ENCODE measurements around the gene BMP8B. TPM values are rescaled to one million over a fixed set of nuclear protein-coding genes. Genes with fewer than 3 reads are reported as not detected.
"Not testable (repeated sequence)": the region's sequence is repeated elsewhere in the genome, so short reads cannot be mapped to it uniquely, and the experiment has no call there.

BMP8B gene
- total RNA-seq, 3 donors from 2014 or later = 11.0 to 19.9 (median 18.7) TPM

GRCh38 chr1:39795651-39796050 lies 7.0 kb upstream of the BMP8B start:
- peaks cover 11% of the 10 kb centered on the region for H3K4me1 ChIP-seq (ENCODE audit: low read depth)
- TF ChIP-seq CTCF (IDR thresholded peaks at IDR 0.05) = no peak
- ATAC-seq (no peak), DNase-seq (no peak)
- no peaks in the 10 kb centered on the region for H3K36me3 ChIP-seq (ENCODE audit: low read depth)
- H3K9me3 ChIP-seq = no peaks in the 10 kb centered on the region
- intact Hi-C loops (cut with DNase I, micrococcal nuclease) = no loop called here
- H3K4me3 ChIP-seq = no peak overlapping the region

- DNase-seq = no peak
- intact Hi-C loops (cut with DNase I, micrococcal nuclease) = no loop called here
- no peak for ATAC-seq
- Histone ChIP-seq H3K9me3 (no peaks in the 10 kb centered on the region), H3K4me1 (ENCODE audit: low read depth) (no peaks in the 10 kb centered on the region), H3K36me3 (ENCODE audit: low read depth) (no peaks in the 10 kb centered on the region), H3K4me3 (no peak overlapping the region)
- TF ChIP-seq CTCF (IDR thresholded peaks at IDR 0.05) = no peak
Observed at GRCh38 chr1:39791838-39792237, 3.2 kb upstream of the BMP8B start.

GRCh38 chr1:39789571-39790110 lies 976 bp upstream of the BMP8B start:
- ATAC-seq = no peak
- intact Hi-C loops (cut with DNase I, micrococcal nuclease) = no loop called here
- Histone ChIP-seq H3K9me3 (no peaks in the 10 kb centered on the region), H3K4me3 (no peak overlapping the region), H3K4me1 (ENCODE audit: low read depth) (no peaks in the 10 kb centered on the region), H3K36me3 (ENCODE audit: low read depth) (no peaks in the 10 kb centered on the region)
- TF ChIP-seq CTCF (IDR thresholded peaks at IDR 0.05) = no peak
- no peak for DNase-seq

- peak overlapping the region; percentile 32 for H3K4me3 ChIP-seq
- no peaks in the 10 kb centered on the region for H3K4me1 ChIP-seq (ENCODE audit: low read depth)
- H3K9me3 ChIP-seq = no peaks in the 10 kb centered on the region
- DNase-seq (no peak), ATAC-seq (peak; percentile 43)
- no peaks in the 10 kb centered on the region for H3K36me3 ChIP-seq (ENCODE audit: low read depth)
- intact Hi-C loops (cut with DNase I, micrococcal nuclease) = no loop called here
- no peak for TF ChIP-seq CTCF (IDR thresholded peaks at IDR 0.05)
Observed at GRCh38 chr1:39788426-39788757, 273 bp downstream of the BMP8B start.

- peak; percentile 2 for ATAC-seq
- H3K4me3 ChIP-seq; intact Hi-C loops (cut with DNase I, micrococcal nuclease): not testable (repeated sequence)
Observed at GRCh38 chr1:39787964-39788363, 701 bp downstream of the BMP8B start.

GRCh38 chr1:39787468-39787867 lies 1.2 kb downstream of the BMP8B start:
- TF ChIP-seq CTCF (IDR thresholded peaks at IDR 0.05) = no peak
- Histone ChIP-seq H3K4me3 (no peak overlapping the region), H3K9me3 (no peaks in the 10 kb centered on the region), H3K4me1 (ENCODE audit: low read depth) (no peaks in the 10 kb centered on the region), H3K36me3 (ENCODE audit: low read depth) (no peaks in the 10 kb centered on the region)
- DNase-seq (peak in 1 of 3 donors; percentile 47), ATAC-seq (peak; percentile 35)
- intact Hi-C loops (cut with DNase I, micrococcal nuclease) = no loop called here

More at GRCh38 chr1:39787964-39788363, 701 bp downstream of the BMP8B start:
- not testable (repeated sequence) for H3K36me3 ChIP-seq (ENCODE audit: low read depth); H3K9me3 ChIP-seq; H3K4me1 ChIP-seq (ENCODE audit: low read depth)
- DNase-seq = peak in 2 of 3 donors; percentile 17 to 41

- H3K4me1 ChIP-seq (ENCODE audit: low read depth); ATAC-seq; H3K4me3 ChIP-seq; H3K9me3 ChIP-seq; intact Hi-C loops (cut with DNase I, micrococcal nuclease); DNase-seq; H3K36me3 ChIP-seq (ENCODE audit: low read depth): not testable (repeated sequence)
Observed at GRCh38 chr1:39787108-39787375, 1.6 kb downstream of the BMP8B start.

- H3K36me3 ChIP-seq (ENCODE audit: low read depth); H3K4me1 ChIP-seq (ENCODE audit: low read depth); DNase-seq; H3K9me3 ChIP-seq; intact Hi-C loops (cut with DNase I, micrococcal nuclease); H3K4me3 ChIP-seq; ATAC-seq: not testable (repeated sequence)
Observed at GRCh38 chr1:39786303-39787107, 2.2 kb downstream of the BMP8B start.

- H3K9me3 ChIP-seq; ATAC-seq; H3K4me1 ChIP-seq (ENCODE audit: low read depth); H3K4me3 ChIP-seq; DNase-seq; intact Hi-C loops (cut with DNase I, micrococcal nuclease); H3K36me3 ChIP-seq (ENCODE audit: low read depth): not testable (repeated sequence)
Observed at GRCh38 chr1:39782685-39783084, 6.0 kb downstream of the BMP8B start.

Measured in mucosa of descending colon (tissue), 3 donors.